MM.1S (cell line): Measurements from ENCODE around the gene CHCHD6.

Source experiments
- DNase-seq: peaks from one replicate; pipeline ENCODE4 v3.0.0-alpha.2; 2015
- H2AFZ ChIP-seq: fragments of 300-600 bp; sonication (generic); 2 replicates; pipeline ENCODE4 v1.6.0; 2016; ENCODE audit warnings: antibody characterized with exemption, low read length
- H3F3A ChIP-seq: fragments of 300-600 bp; sonication (generic); 2 replicates; pipeline ENCODE4 v1.6.1; 2016; ENCODE audit warnings: mild to moderate bottlenecking, antibody characterized with exemption, low read length, moderate library complexity, mixed read lengths; ENCODE audit not compliant: insufficient read depth
- H3K27ac ChIP-seq: fragments of 300-600 bp; sonication (generic); 2 replicates; pipeline ENCODE4 v1.5.1; 2016; ENCODE audit warnings: mild to moderate bottlenecking, low read length
- H3K27me3 ChIP-seq: fragments of 300-600 bp; sonication (generic); replicated peaks from 2 replicates; pipeline ENCODE4 v1.6.0; 2016; ENCODE audit warnings: low read length; ENCODE audit not compliant: insufficient read depth
- H3K36me3 ChIP-seq: fragments of 300-600 bp; sonication (generic); replicated peaks from 2 replicates; pipeline ENCODE4 v1.6.1; 2016; ENCODE audit warnings: mild to moderate bottlenecking, low read length, mixed read lengths; ENCODE audit not compliant: insufficient read depth
- H3K4me1 ChIP-seq: fragments of 300-600 bp; sonication (generic); 2 replicates; pipeline ENCODE4 v1.6.1; 2016; ENCODE audit warnings: low read length, mixed read lengths
- H3K4me2 ChIP-seq: fragments of 300-600 bp; sonication (generic); 2 replicates; pipeline ENCODE4 v1.6.0; 2016; ENCODE audit warnings: low read depth, low read length
- H3K4me3 ChIP-seq: fragments of 300-600 bp; sonication (generic); 2 replicates; pipeline ENCODE4 v1.5.1; 2016; ENCODE audit warnings: low read length, mixed read lengths
- H3K79me2 ChIP-seq: fragments of 300-600 bp; sonication (generic); 2 replicates; pipeline ENCODE4 v1.6.1; 2016; ENCODE audit warnings: mixed run types, low read length, mixed read lengths
- H3K9ac ChIP-seq: fragments of 300-600 bp; sonication (generic); 2 replicates; pipeline ENCODE4 v1.6.1; 2016; ENCODE audit warnings: low read length, mixed read lengths
- H3K9me2 ChIP-seq: fragments of 300-600 bp; sonication (generic); replicated peaks from 2 replicates; pipeline ENCODE4 v1.6.1; 2016; ENCODE audit warnings: mild to moderate bottlenecking, low read length, mixed read lengths; ENCODE audit not compliant: insufficient read depth
- H3K9me3 ChIP-seq: fragments of 300-600 bp; sonication (generic); replicated peaks from 2 replicates; pipeline ENCODE4 v1.6.1; 2016; ENCODE audit warnings: mild to moderate bottlenecking, low read length, mixed read lengths; ENCODE audit not compliant: insufficient read depth
- H4K20me1 ChIP-seq: fragments of 300-600 bp; sonication (generic); 2 replicates; pipeline ENCODE4 v1.6.1; 2016; ENCODE audit warnings: mild to moderate bottlenecking, low read length, moderate library complexity, mixed read lengths; ENCODE audit not compliant: insufficient read depth
- EZH2 ChIP-seq: fragments of 300-600 bp; sonication (generic); optimal IDR thresholded peaks from 2 replicates; pipeline ENCODE3; 2017; ENCODE audit warnings: low read depth, mild to moderate bottlenecking, antibody characterized with exemption, low read length, mixed read lengths
- EZH2phosphoT487 ChIP-seq: fragments of 300-600 bp; sonication (generic); IDR thresholded peaks from 2 replicates; pipeline ENCODE4 v1.6.1; 2018; ENCODE audit warnings: antibody characterized with exemption, low read length
- TF ChIP-seq, protein P1 (sequence below): fragments of 300-600 bp; sonication (generic); IDR thresholded peaks from 2 replicates; pipeline ENCODE4 v1.5.1; 2016; ENCODE audit warnings: antibody characterized with exemption, low read length, mixed read lengths

Gene CHCHD6

GRCh38 chr3:126780666-126781065, 76.6 kb downstream of the CHCHD6 start:
- Histone ChIP-seq H3K27me3 (no peaks in the 10 kb centered on the region), H3K36me3 (no peaks in the 10 kb centered on the region), H2AFZ (no peak overlapping the region)

DNA sequence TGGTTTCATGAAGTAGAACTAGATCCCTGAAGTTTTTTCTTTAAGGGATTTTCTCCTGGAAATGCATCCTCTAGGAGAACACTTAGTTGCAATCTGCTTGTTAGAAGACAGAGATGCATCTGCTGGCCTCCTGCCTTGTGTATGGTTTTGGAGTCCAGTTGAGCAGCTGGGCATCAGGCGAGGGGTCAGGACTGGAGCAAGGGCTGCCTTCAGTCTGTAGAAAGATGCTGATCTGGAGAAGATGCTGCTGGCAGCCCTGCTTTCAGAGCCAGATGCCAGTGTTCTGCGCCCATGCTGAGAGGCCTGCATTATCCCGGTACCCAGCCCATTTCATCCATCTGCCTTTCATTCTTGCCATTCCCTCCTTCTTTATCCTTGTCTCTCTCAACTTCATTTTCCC, 77.4 kb downstream of the CHCHD6 start:
- Histone ChIP-seq H3K9me2 (no peaks in the 10 kb centered on the region), H4K20me1 (no peaks in the 10 kb centered on the region), H3K27me3 (no peaks in the 10 kb centered on the region), H3K4me1 (no peaks in the 10 kb centered on the region), H3K4me2 (no peak overlapping the region), H3K9ac (no peak overlapping the region), H3F3A (no peaks in the 10 kb centered on the region), H3K27ac (no peak overlapping the region), H3K4me3 (no peak overlapping the region), H3K79me2 (no peaks in the 10 kb centered on the region), H3K9me3 (no peaks in the 10 kb centered on the region), H2AFZ (no peak overlapping the region), H3K36me3 (no peaks in the 10 kb centered on the region)
- DNase-seq, result no peak
- TF ChIP-seq, protein P1, sequence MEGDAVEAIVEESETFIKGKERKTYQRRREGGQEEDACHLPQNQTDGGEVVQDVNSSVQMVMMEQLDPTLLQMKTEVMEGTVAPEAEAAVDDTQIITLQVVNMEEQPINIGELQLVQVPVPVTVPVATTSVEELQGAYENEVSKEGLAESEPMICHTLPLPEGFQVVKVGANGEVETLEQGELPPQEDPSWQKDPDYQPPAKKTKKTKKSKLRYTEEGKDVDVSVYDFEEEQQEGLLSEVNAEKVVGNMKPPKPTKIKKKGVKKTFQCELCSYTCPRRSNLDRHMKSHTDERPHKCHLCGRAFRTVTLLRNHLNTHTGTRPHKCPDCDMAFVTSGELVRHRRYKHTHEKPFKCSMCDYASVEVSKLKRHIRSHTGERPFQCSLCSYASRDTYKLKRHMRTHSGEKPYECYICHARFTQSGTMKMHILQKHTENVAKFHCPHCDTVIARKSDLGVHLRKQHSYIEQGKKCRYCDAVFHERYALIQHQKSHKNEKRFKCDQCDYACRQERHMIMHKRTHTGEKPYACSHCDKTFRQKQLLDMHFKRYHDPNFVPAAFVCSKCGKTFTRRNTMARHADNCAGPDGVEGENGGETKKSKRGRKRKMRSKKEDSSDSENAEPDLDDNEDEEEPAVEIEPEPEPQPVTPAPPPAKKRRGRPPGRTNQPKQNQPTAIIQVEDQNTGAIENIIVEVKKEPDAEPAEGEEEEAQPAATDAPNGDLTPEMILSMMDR, result no peak
- TF ChIP-seq EZH2, result no peak

More at GRCh38 chr3:126780666-126781065, 76.6 kb downstream of the CHCHD6 start:
- Histone ChIP-seq H3K9me2 (no peaks in the 10 kb centered on the region), H3F3A (no peaks in the 10 kb centered on the region), H3K27ac (no peak overlapping the region), H4K20me1 (no peaks in the 10 kb centered on the region), H3K4me2 (no peak overlapping the region), H3K9ac (no peak overlapping the region), H3K79me2 (no peaks in the 10 kb centered on the region), H3K9me3 (no peaks in the 10 kb centered on the region), H3K4me3 (no peak overlapping the region), H3K4me1 (no peaks in the 10 kb centered on the region)
- no peak for DNase-seq
- no peak for TF ChIP-seq EZH2

DNA sequence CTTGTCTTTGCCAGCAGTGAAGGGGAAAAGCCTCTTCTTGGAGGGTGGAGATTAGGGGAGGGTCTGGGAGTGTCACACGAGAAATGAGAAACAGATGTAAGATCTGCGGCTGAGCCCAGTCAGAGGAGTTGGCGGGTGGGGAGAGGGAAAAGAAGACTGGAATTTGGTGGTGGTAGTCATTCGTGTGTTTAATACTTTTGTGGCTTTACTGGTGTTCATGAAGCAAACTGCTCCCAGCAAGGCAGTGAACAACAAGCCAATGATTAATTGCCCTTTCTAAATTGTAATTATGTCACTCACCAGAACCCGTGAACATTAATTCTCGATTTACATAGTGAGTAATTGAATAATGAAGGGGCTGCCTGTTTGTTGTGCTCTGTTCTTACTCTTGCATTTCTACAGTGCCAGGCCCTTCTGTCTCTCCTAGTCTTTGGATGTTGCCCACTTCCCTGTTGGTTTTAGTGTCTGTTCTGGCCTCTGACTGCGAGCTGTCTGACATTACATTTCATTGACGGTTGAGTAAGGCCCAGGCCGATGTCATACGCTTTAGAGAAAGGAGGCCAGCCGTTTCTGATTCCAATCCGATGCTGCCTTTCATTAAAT, 78.0 kb downstream of the CHCHD6 start:
- Histone ChIP-seq H3K27me3 (no peaks in the 10 kb centered on the region), H3K4me1 (no peaks in the 10 kb centered on the region), H2AFZ (no peak overlapping the region), H3K9ac (no peak overlapping the region), H3K27ac (no peak overlapping the region), H3K79me2 (no peaks in the 10 kb centered on the region), H3K4me3 (no peak overlapping the region), H3K4me2 (no peak overlapping the region), H4K20me1 (no peaks in the 10 kb centered on the region), H3F3A (no peaks in the 10 kb centered on the region), H3K9me3 (no peaks in the 10 kb centered on the region), H3K36me3 (no peaks in the 10 kb centered on the region), H3K9me2 (no peaks in the 10 kb centered on the region)
- DNase-seq, result no peak
- TF ChIP-seq, protein P1, result no peak
- TF ChIP-seq EZH2phosphoT487 (no peak), EZH2 (no peak)

DNA sequence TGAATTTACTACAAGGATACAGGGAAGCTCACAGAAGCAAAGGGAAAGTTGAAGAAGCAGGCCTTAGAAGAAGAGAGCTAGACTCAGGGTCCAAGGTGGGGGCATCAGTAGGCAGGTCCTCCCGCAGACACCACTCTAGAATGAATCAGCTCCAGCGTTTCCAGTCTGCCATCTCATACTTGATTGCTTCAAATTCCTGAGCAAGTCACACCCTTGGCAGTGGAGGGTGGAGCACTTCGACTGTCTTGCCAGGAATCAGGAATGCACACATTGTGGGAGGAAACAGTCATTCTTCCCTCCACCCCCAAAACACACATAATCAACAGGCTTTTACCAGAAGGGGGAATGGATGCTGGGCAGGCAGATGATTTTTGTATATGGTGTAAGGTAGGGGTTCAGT, 78.5 kb downstream of the CHCHD6 start:
- no peaks in the 10 kb centered on the region for H3K79me2 ChIP-seq
- H4K20me1 ChIP-seq, result no peaks in the 10 kb centered on the region
- no peaks in the 10 kb centered on the region for H3K36me3 ChIP-seq
- H3K9me3 ChIP-seq, result no peaks in the 10 kb centered on the region
- TF ChIP-seq, protein P1, result no peak
- TF ChIP-seq EZH2phosphoT487 (no peak), EZH2 (no peak)
- H3K9ac ChIP-seq, result no peak overlapping the region
- no peaks in the 10 kb centered on the region for H3K9me2 ChIP-seq
- no peaks in the 10 kb centered on the region for H3F3A ChIP-seq
- no peak overlapping the region for H3K4me3 ChIP-seq
- no peak for DNase-seq
- no peak overlapping the region for H3K27ac ChIP-seq
- H3K4me2 ChIP-seq, result no peak overlapping the region
- no peak overlapping the region for H2AFZ ChIP-seq
- H3K4me1 ChIP-seq, result no peaks in the 10 kb centered on the region
- H3K27me3 ChIP-seq, result no peaks in the 10 kb centered on the region
